ENCODE data around the gene CNTNAP2.

The CNTNAP2 gene

GRCh38 chr7:148336411-148336810, 2219.8 kb downstream of the CNTNAP2 start:
- Histone ChIP-seq H3K79me2 (ENCODE audit: control insufficient read depth, insufficient read depth, low read length, unreplicated experiment) (no peaks in the 10 kb centered on the region), H3K36me3 (ENCODE audit: insufficient read depth, low read length) (no peaks in the 10 kb centered on the region), H2AFZ (ENCODE audit: low read length, unreplicated experiment) (no peak overlapping the region), H3K27ac (ENCODE audit: low read depth, low read length) (no peak overlapping the region), H3K4me1 (ENCODE audit: control insufficient read depth, insufficient read depth, low read length, unreplicated experiment) (no peaks in the 10 kb centered on the region), H3K27me3 (ENCODE audit: insufficient read depth, low read length) (peaks cover 38% of the 10 kb centered on the region), H3K4me3 (ENCODE audit: low read depth, low read length) (no peak overlapping the region)

- H3K4me3 ChIP-seq (ENCODE audit: low read depth, low read length): no peak overlapping the region
- H3K27me3 ChIP-seq (ENCODE audit: insufficient read depth, low read length): peaks cover 38% of the 10 kb centered on the region
- no peaks in the 10 kb centered on the region for H3K79me2 ChIP-seq (ENCODE audit: control insufficient read depth, insufficient read depth, low read length, unreplicated experiment)
- no peaks in the 10 kb centered on the region for H3K36me3 ChIP-seq (ENCODE audit: insufficient read depth, low read length)
- H3K4me1 ChIP-seq (ENCODE audit: control insufficient read depth, insufficient read depth, low read length, unreplicated experiment): no peaks in the 10 kb centered on the region
- H2AFZ ChIP-seq (ENCODE audit: low read length, unreplicated experiment): no peak overlapping the region
- H3K27ac ChIP-seq (ENCODE audit: low read depth, low read length): no peak overlapping the region
Measured at GRCh38 chr7:148337246-148337965, 2220.8 kb downstream of the CNTNAP2 start.

- H2AFZ ChIP-seq (ENCODE audit: low read length, unreplicated experiment): no peak overlapping the region
- peaks cover 38% of the 10 kb centered on the region for H3K27me3 ChIP-seq (ENCODE audit: insufficient read depth, low read length)
- no peak overlapping the region for H3K27ac ChIP-seq (ENCODE audit: low read depth, low read length)
- no peak overlapping the region for H3K4me3 ChIP-seq (ENCODE audit: low read depth, low read length)
- H3K4me1 ChIP-seq (ENCODE audit: control insufficient read depth, insufficient read depth, low read length, unreplicated experiment): no peaks in the 10 kb centered on the region
- no peaks in the 10 kb centered on the region for H3K79me2 ChIP-seq (ENCODE audit: control insufficient read depth, insufficient read depth, low read length, unreplicated experiment)
- no peaks in the 10 kb centered on the region for H3K36me3 ChIP-seq (ENCODE audit: insufficient read depth, low read length)
Measured at GRCh38 chr7:148337995-148338747, 2221.6 kb downstream of the CNTNAP2 start.

- Histone ChIP-seq H3K27me3 (ENCODE audit: insufficient read depth, low read length) (peaks cover 38% of the 10 kb centered on the region), H3K4me1 (ENCODE audit: control insufficient read depth, insufficient read depth, low read length, unreplicated experiment) (no peaks in the 10 kb centered on the region), H3K27ac (ENCODE audit: low read depth, low read length) (no peak overlapping the region), H3K4me3 (ENCODE audit: low read depth, low read length) (no peak overlapping the region), H2AFZ (ENCODE audit: low read length, unreplicated experiment) (no peak overlapping the region), H3K79me2 (ENCODE audit: control insufficient read depth, insufficient read depth, low read length, unreplicated experiment) (no peaks in the 10 kb centered on the region), H3K36me3 (ENCODE audit: insufficient read depth, low read length) (no peaks in the 10 kb centered on the region)
Measured at GRCh38 chr7:148340438-148341280, 2224.1 kb downstream of the CNTNAP2 start.

- Histone ChIP-seq H3K36me3 (ENCODE audit: insufficient read depth, low read length) (no peaks in the 10 kb centered on the region), H3K27me3 (ENCODE audit: insufficient read depth, low read length) (peaks cover 17% of the 10 kb centered on the region), H3K4me1 (ENCODE audit: control insufficient read depth, insufficient read depth, low read length, unreplicated experiment) (no peaks in the 10 kb centered on the region), H2AFZ (ENCODE audit: low read length, unreplicated experiment) (no peak overlapping the region), H3K4me3 (ENCODE audit: low read depth, low read length) (no peak overlapping the region), H3K27ac (ENCODE audit: low read depth, low read length) (no peak overlapping the region), H3K79me2 (ENCODE audit: control insufficient read depth, insufficient read depth, low read length, unreplicated experiment) (no peaks in the 10 kb centered on the region)
Measured at GRCh38 chr7:148344406-148344805, 2227.8 kb downstream of the CNTNAP2 start.

GRCh38 chr7:148347981-148348380, 2231.4 kb downstream of the CNTNAP2 start:
- Histone ChIP-seq H3K4me1 (ENCODE audit: control insufficient read depth, insufficient read depth, low read length, unreplicated experiment) (no peaks in the 10 kb centered on the region), H3K27ac (ENCODE audit: low read depth, low read length) (no peak overlapping the region), H3K36me3 (ENCODE audit: insufficient read depth, low read length) (no peaks in the 10 kb centered on the region), H3K79me2 (ENCODE audit: control insufficient read depth, insufficient read depth, low read length, unreplicated experiment) (no peaks in the 10 kb centered on the region), H3K27me3 (ENCODE audit: insufficient read depth, low read length) (no peaks in the 10 kb centered on the region), H3K4me3 (ENCODE audit: low read depth, low read length) (no peak overlapping the region), H2AFZ (ENCODE audit: low read length, unreplicated experiment) (no peak overlapping the region)

GRCh38 chr7:148348466-148348865, 2231.9 kb downstream of the CNTNAP2 start:
- Histone ChIP-seq H3K4me1 (ENCODE audit: control insufficient read depth, insufficient read depth, low read length, unreplicated experiment) (no peaks in the 10 kb centered on the region), H3K4me3 (ENCODE audit: low read depth, low read length) (no peak overlapping the region), H3K36me3 (ENCODE audit: insufficient read depth, low read length) (no peaks in the 10 kb centered on the region), H3K79me2 (ENCODE audit: control insufficient read depth, insufficient read depth, low read length, unreplicated experiment) (no peaks in the 10 kb centered on the region), H2AFZ (ENCODE audit: low read length, unreplicated experiment) (no peak overlapping the region), H3K27me3 (ENCODE audit: insufficient read depth, low read length) (no peaks in the 10 kb centered on the region), H3K27ac (ENCODE audit: low read depth, low read length) (no peak overlapping the region)

GRCh38 chr7:148356303-148356702, 2239.7 kb downstream of the CNTNAP2 start:
- H3K79me2 ChIP-seq (ENCODE audit: control insufficient read depth, insufficient read depth, low read length, unreplicated experiment): no peaks in the 10 kb centered on the region
- H2AFZ ChIP-seq (ENCODE audit: low read length, unreplicated experiment): no peak overlapping the region
- no peaks in the 10 kb centered on the region for H3K36me3 ChIP-seq (ENCODE audit: insufficient read depth, low read length)
- H3K27ac ChIP-seq (ENCODE audit: low read depth, low read length): no peak overlapping the region
- no peaks in the 10 kb centered on the region for H3K27me3 ChIP-seq (ENCODE audit: insufficient read depth, low read length)
- H3K4me3 ChIP-seq (ENCODE audit: low read depth, low read length): no peak overlapping the region
- H3K4me1 ChIP-seq (ENCODE audit: control insufficient read depth, insufficient read depth, low read length, unreplicated experiment): no peaks in the 10 kb centered on the region

- no peaks in the 10 kb centered on the region for H3K4me1 ChIP-seq (ENCODE audit: control insufficient read depth, insufficient read depth, low read length, unreplicated experiment)
- H3K4me3 ChIP-seq (ENCODE audit: low read depth, low read length): no peak overlapping the region
- no peaks in the 10 kb centered on the region for H3K36me3 ChIP-seq (ENCODE audit: insufficient read depth, low read length)
- H3K27ac ChIP-seq (ENCODE audit: low read depth, low read length): no peak overlapping the region
- H3K27me3 ChIP-seq (ENCODE audit: insufficient read depth, low read length): no peaks in the 10 kb centered on the region
- no peaks in the 10 kb centered on the region for H3K79me2 ChIP-seq (ENCODE audit: control insufficient read depth, insufficient read depth, low read length, unreplicated experiment)
- no peak overlapping the region for H2AFZ ChIP-seq (ENCODE audit: low read length, unreplicated experiment)
Measured at GRCh38 chr7:148362541-148362940, 2245.9 kb downstream of the CNTNAP2 start.

- Histone ChIP-seq H2AFZ (ENCODE audit: low read length, unreplicated experiment) (no peak overlapping the region), H3K79me2 (ENCODE audit: control insufficient read depth, insufficient read depth, low read length, unreplicated experiment) (no peaks in the 10 kb centered on the region), H3K4me3 (ENCODE audit: low read depth, low read length) (no peak overlapping the region), H3K36me3 (ENCODE audit: insufficient read depth, low read length) (no peaks in the 10 kb centered on the region), H3K4me1 (ENCODE audit: control insufficient read depth, insufficient read depth, low read length, unreplicated experiment) (no peaks in the 10 kb centered on the region), H3K27me3 (ENCODE audit: insufficient read depth, low read length) (no peaks in the 10 kb centered on the region), H3K27ac (ENCODE audit: low read depth, low read length) (no peak overlapping the region)
Measured at GRCh38 chr7:148367731-148368475, 2251.3 kb downstream of the CNTNAP2 start.
